HG02884 (cell line): ENCODE measurements around the gene PLXNA1.
A peak's percentile ranks its signal among the peaks of the same experiment; 100 is the strongest.

Source experiments
- ATAC-seq: cut with Tn5 transposase; IDR thresholded peaks from one replicate; pipeline ENCODE4 v1.9.1; 2021; ENCODE audit warnings: mild to moderate bottlenecking, moderate library complexity; ENCODE audit not compliant: unreplicated experiment

PLXNA1 gene

DNA sequence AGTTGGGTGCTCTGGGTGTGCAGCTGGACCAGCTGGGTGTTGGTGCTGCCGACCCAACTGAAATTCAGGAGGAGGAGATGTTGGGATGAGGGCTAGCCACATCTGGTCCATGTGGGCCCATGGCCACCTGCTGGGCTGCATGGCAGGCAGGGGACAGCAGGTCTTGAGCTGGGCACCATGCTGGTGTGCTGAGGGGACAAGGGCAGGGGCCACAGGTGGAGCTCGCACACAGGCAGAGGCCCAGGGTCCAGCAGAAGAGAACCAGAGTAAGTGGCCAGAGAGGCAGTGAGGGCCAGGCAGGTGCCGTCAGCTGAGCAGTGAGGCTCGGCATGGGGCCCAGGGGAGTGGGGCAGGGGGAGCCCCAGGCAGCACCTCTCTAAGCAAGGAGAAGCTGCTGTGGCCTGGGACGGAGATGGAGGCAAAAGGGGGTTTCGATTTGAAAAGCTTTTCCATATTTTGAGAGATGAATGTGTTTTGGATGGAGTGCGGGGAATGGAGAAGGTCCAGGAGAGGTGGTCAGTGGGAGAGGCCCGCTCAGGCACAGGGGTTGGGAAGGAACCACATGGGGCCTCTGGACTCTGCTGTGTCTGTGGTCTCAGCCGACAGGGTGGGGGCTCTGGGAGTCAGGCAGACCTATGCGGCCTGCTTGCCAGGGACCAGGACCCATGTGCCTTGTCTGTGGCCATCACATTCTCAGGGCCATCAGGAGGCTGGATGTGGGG, 30.5 kb upstream of the PLXNA1 start:
- no peak for ATAC-seq

DNA sequence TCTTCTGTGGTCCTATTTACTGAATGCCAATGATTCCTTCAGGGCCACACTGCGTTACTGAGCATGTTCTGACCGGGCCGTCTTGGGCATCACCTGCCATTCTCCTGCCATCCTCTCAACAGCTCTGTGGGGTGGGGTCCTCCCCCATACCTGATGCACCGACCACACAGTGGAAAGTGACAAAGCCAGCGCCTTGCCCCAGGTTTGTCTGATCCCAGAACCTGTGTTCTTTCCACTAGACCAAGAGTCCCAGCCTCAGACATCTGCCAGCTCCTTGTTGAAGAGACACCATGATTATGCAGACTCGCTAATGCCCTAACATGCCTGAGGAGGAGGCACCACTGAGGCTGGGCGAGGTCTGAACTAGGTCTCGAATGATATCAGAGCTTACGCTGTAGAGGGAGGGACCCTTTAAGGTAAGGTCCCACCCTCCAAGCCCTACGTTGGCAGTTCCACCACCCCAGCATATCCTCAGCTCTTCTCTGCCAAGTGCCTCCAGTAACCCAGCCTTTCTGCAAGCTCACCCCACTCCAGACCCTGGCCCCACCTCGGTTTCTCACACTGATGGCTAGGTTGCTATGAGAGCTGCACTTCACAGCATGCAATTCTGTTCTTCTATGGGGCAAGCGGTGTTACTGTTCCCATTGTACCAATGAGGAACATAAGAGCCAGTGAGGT, 29.8 kb upstream of the PLXNA1 start:
- ATAC-seq, result no peak

DNA sequence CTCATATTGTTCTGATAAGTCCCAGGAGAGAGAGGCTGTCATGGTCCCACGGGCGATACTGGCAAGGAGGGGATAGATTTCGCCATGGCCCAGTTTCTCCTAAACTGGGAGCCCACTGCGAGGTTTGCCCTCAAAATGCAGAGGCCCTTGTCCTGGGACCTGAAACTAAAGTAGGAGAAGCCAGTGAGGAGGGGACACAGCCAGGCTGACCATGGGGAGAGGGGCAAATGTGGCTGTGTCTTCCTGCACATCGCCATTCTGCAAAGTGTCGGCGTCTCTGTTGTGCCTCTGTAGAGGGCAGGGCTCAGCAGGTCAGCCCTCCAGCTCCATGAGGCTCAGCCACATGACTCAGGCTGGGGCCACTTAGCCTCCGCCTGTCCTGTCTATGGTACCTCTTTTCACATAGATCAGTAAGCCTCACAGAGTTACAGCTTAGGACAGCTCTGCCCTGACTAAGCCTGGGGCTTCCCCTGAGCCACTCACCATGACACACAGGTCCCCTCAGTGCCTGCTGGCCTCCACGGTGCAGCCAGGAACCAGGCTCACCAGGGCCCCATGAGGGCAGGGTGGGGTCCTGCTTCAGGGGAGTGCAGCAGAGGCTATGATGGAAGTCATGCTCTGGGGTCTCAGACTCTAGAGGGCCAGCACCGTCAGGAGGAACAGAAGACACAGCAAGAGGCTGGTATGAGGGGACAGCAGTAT, 28.6 kb upstream of the PLXNA1 start:
- peak; percentile 49 for ATAC-seq

DNA sequence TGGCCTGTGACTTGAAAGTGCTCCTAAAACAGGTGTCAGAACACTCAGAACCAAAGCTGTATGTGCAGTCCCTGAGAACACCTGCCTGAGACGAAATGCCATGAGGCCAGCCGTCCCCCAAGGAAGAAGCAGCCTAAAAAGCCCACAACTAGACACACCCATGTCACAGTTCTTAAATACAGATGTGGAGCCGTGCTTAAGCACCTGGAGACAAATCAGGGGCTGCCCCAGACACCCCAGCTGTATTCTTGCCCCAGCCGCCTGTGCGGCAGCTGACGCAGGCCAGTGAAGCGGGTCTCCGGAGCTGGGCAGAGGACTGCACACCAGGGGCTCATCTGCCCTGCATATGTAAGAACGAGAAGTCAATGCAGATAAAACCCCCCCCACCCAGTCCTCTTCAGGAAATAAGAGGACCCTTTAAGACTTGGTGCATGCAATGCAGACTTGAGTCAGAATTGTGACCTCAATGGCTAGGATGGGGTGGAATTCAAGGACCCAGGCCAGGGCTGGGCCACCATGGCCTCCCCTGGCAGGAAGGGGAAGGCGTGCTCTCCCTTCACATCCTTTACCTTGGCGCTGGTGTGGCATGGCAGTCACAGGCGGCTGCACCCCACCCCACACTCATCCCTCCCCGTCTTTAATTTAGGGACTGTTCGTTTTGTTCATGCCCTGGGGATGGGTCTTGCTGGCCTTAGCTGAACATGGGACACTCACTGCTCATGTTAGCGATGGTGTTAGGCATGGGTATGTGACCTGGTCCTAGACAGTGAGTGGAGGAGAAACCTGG, 27.7 kb upstream of the PLXNA1 start:
- peak; percentile 74 for ATAC-seq

DNA sequence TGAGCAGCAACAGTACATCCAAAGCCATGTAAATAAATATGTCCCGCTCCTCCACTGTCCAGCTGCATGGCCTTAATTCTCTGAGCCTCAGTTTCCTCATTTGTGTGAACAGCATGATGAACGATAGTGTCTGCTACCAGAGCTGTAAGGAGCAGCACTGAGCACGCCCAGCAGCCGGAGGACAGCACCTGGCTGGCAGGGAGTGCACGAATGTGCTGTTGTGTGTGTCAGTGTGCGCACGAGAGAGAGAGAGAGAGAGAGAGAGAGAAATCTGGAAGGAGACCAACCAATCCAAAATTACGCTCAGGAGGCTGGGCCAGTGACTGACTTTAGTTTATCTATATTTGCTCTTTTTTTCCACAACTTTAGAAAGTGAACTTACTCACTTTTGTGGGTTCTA, 26.6 kb upstream of the PLXNA1 start:
- no peak for ATAC-seq

DNA sequence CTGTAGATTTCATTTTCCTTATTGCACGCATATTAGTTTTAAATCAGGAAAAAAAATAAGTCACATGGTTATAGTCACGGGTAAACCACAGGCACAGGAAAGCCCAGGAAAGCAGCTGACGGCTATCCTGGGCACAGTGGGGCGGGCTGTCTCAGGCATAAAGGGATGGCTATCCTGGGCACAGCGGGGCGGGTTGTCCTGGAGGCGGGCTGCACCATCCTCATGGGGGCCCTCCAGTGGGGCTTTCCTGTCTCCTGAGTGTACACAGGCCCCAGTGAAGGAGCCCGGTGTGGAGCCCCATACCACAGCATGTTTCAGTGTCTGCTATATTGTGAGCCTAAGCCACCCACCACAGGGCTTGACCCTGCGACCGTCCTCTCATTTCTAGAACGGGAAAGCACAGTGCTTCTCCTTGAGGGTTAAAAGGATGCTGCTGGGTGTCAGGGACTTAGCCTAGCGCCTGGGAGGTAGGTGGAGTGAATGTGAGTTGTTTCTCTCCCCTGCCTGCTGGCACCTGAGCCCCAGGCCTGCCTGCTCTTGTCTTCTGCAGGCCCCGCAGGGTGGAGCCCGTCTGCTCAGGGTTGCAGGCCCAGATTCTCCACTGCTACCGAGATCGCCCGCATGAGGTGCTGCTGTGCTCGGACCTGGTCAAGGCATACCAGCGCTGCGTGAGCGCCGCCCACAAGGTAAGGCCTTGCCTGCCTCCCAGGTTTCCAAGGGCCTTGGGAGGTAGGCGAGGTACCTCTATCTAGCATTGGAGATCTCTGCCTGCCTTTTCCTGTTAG, 25.9 kb upstream of the PLXNA1 start:
- no peak for ATAC-seq

DNA sequence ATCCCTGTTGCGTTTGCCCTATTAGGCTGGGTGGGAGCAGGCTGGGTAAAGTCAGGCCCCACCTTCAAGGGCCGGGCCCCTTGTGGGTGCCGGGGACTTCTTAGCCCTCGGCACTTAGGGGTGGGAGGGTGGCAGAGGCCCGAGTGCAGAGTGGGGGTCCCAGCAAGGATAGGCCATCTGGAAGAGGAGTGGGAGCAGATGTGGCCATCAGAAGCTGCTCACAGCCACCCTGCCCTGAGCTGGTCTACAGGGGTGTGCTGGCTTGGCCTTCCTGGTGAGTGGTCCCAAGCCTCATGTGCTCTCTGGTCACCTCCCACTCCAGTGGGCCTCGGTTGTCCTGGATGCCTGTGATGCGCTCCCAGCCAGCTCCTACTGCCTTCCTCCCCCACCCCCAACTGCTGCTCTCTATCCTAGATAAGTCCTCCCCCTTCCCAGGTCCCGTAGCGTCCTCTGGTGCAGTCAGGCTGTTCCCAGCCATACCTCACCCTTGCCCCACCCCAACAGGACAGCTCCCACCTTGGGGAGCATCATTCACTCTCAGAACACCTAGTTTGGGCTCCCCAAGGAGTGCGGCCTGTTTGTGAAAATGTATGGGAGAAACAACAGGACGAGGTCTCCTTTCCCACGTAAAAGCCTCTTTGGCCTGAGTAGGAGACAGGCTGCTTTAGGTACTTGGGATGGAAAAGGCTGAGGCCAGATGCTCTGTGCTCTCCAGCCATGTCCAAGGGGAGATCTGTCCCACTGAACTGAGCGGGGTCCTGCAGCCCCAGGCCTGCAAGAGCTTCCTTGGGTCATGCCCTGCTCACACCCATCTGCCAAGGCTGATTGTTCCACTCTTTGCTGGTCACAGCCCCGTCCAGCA, 24.9 kb upstream of the PLXNA1 start:
- ATAC-seq, result no peak

DNA sequence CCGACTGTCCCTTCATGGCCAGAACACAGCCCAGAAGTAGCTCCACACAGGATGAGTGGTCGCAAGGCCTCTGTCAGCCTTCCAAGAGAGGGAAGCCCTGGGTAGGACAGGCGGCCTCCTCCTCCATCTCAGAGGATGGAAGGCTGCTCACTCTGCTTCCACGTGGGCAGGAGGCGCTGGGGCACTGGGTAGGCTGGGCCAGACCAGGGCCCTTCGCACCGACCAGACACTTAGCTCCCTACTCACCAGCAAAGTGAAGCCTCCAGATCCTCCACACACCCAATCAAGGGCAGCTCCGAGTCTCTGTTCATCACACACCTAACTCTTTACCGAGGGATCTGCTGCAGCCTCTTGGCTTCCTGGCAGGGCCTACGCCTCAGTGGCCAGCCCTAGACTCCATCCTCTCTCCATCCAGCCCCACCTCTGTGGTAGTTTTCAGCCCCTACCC, 24.3 kb upstream of the PLXNA1 start:
- ATAC-seq, result no peak

DNA sequence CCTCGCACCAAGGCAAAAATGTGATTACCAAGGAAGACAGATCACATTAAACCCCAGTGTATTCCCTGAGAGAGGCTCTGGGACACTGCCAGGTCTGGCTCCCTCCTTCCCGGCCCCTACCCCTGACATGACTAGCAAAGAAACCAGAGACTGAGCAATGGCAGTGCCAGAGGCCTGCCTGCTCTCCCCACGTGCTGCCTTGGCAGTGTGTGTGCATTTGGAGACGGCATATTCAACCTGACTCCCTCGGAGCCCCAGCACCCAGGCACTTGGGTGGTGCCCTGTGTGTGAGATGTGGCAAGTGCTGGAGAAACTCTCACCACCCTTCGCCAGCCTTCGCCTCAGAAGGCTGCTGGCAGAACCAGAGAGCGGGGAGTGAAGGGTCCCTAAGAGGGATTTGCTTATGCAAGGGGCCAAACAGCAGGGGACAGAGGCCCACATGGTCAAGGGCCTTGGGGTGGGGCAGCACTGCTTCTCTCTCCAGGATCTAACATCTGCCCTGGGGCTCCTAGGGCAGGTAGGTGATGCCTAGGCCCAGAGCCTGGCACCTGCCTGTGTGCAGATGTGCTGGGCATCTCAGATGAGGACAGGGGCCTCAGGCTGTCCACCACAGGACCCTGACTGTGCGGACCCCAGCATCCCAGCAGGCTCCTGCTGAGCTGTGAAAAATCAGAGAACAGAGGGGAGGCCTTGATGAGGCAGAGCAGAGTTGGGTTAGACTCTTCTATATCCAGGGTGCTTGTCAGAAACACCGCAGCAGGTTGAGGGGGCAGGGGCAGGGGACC, 23.6 kb upstream of the PLXNA1 start:
- no peak for ATAC-seq

DNA sequence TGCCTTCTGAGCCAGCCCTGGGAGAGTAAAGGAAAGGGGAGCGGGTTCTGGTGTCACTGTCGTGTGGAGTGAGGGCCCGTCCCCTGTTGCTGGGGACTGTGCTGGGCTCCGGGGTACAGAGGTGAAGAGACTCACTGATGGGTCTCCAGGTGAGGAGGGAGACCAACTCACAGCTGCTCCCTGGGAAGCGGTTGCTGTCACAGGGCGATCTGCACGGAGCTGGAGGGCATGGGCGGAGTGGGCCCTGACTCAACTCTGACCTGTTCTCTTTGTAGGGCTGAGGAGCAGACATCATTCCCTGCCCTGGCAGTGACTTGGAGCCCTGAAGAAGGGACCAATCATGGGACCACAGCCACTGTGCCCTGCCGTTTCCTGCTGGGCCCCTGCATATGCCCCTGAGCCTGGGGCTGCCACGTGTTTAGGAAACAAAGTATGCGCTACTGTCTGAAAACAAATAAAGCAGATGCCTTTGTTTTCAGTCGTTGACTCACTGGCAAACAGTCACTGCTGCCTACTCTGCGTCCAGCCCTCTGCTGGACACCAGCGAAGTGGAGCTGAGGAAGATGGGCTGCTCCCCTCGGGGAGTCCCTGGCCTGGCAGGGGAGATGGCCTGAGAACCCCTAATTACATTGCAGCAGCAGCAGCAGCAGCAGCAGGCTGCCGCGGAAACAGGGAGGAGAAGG, 22.9 kb upstream of the PLXNA1 start:
- ATAC-seq, result no peak

DNA sequence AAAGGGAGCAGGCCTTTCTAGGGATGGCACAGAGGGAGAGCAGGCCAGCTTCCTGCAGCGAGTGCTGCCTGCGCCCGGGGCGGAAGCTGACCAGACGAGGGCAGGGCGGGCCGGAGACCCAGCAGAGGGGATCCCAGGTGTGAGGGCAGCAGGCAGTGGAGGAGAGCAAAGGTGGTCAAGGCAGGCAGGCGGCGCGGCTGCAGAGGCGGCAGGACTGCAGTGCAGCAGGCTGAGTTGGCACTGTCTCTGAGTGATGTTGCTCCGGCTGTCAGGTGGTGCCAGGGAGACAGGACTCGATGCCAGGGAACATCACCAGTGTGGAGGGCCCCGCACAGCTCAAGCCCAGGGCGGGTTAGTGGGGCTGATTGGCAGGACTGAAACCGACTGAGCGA, 22.3 kb upstream of the PLXNA1 start:
- ATAC-seq, result no peak

DNA sequence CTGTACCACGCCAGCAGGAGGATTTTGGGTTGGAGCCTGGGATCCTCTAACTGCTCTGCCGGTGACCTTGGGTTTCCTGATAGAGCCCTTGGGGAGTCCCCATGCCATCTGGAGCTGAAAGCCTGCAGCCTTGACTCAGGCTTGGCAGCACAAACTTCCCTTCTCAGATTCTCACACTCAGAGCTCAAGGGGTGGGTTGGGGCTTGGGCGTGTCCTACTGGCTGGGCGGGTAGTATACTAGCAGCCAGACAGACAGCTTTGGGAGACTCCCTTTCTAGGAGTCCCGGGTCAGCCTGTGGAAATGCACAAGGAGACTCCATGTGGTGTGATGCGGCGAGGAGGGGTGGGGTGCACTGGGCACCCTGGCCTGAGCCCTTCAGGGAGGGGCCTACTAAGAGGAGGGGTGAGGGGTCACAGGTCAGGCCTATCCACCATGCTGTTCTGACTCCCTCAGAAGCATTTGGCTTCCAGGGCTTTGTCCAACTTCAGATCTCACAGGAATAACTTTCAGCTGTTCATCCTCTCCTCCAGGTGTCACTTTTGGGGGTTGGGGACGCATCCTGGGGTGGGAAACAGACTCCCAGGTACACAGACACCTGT, 21.6 kb upstream of the PLXNA1 start:
- peak; percentile 56 for ATAC-seq

DNA sequence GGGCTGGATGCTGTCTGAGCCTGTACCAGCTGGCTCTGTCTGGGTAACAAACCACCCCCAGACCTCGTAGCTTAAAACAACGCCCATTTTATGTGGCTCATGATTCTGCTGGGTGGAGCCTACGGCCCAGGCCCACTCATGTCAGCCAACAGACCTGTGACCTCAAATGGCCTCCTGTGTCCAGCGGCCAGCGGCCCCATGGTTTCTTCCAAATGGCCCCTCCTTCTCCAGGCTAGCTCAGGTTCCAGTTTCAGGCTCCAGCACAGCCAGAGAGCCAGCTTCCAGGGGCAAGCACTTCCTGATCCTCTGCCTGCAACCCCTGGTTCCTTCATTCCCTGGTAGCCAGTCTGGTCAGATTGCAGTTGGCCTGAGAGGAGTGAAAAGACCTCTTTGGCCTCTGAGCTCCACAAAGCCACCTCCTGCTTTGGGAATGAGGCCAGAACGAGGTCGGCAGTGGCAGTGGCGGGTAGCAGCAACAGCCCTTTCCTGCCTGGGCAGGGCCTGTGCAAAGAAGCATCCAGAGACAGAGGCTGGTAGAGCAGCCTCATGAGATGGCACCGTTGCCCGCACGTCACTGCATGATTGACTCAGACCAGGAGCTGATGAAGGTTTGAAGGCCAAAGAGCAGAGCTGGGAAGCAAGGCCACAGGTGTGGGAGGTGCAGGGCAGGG, 21.0 kb upstream of the PLXNA1 start:
- ATAC-seq, result no peak

DNA sequence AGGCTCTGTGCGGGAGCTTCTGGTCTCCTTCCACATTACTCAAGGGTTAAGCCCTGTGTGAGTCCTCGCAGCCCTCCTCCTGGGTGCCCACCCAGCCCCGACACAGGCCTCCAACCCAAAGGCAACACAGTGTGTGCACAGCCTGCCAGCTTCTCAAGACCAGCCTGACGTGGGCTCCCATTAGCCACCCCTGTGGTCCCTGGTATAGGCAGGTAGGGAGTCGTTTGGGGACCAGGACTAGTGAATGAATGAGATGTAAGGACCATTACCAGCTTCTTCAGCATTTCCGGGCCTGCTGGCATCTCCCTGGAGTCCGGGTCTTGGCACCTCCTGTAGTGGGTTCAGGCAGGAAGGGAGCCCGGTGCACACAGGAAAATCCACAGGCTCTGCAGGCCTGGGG, 20.2 kb upstream of the PLXNA1 start:
- no peak for ATAC-seq

DNA sequence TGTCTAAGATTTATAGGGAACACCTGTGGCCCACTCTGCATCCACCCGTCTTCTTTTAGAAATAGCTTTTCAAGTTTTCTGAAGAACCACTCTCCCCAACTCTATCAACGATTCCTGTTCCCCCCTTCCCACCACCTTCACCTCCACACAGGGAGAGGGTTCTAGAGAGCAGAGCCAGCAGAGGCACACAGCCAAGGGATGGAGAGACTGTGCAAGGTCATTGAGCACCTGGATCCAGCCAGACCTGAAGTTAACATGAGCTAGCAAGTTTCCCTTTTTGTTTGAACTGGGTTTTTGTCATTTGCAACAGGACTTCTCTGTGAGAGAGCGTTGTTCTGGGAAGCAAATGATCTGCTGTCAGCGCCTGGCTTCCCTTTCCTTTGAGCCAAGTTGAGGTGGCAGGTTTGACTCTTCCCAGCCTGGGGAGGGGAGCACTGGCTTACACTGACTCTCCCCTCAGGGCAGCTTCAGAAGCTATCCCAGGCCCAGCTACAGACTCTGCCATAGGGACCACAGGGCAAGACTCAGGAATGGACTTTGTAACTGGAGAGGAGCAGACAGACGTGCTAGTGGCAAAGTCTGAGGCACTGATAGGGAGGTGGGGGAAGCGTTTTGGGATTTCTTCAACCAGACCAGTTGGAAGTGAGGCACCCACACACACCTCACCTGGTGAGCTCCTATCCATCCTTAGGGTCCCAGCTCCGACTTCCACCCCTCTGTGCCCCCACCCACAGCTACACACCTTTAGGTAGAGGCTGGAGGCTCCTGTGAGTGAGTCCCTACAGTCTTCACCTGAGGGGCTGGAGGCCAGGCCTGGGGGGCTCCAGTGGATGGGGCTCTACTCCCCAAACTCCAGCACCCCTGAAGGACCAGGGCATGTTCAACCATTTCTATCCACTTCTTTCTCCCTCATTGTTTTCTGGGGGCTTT, 19.4 kb upstream of the PLXNA1 start:
- no peak for ATAC-seq

DNA sequence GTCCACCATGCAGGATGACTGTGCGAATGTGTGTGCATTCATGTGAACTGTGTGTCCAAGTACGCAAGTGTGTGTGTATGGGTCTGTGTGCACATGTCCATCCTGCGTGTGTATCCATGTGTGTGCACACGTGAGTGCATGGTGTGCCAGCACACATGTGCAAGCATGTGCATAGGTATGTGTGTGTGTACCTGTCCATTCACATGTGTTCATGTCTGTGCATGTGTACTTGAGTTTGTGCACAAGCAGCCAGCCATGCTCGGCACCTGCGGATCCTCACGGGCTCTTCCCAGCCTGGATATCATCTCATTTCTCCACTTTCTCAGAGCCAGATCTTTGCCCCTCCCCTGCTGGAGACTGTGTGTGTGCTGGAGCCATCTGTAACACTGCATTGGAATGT, 18.7 kb upstream of the PLXNA1 start:
- ATAC-seq, result no peak
